Activated CD8-positive, alpha-beta memory T cell treated with anti-CD3 and anti-CD28 coated beads, Interleukin-2, amount 50 U/mL, for 24 hours (primary cell): ENCODE data around the gene MAIP1.
"Not testable (repeated sequence)": the region's sequence is repeated elsewhere in the genome, so short reads cannot be mapped to it uniquely, and the experiment has no call there.

ENCODE experiments used
- DNase-seq: peaks from one replicate; pipeline ENCODE4 v3.0.0-alpha.2; 2020; ENCODE audit errors: extremely low read depth

MAIP1 gene

GRCh38 chr2:199955339-199956061, at the start of gene MAIP1, which contains the start of gene TYW5:
TSS of gene MAIP1 (plus strand) at chr2:199955582. CDS start at chr2:199955799, 217 bp downstream.
TSS of gene TYW5 (minus strand) at chr2:199955491. CDS start at chr2:199955470, 21 bp downstream.
- DNase-seq: peak; percentile 46

DNA sequence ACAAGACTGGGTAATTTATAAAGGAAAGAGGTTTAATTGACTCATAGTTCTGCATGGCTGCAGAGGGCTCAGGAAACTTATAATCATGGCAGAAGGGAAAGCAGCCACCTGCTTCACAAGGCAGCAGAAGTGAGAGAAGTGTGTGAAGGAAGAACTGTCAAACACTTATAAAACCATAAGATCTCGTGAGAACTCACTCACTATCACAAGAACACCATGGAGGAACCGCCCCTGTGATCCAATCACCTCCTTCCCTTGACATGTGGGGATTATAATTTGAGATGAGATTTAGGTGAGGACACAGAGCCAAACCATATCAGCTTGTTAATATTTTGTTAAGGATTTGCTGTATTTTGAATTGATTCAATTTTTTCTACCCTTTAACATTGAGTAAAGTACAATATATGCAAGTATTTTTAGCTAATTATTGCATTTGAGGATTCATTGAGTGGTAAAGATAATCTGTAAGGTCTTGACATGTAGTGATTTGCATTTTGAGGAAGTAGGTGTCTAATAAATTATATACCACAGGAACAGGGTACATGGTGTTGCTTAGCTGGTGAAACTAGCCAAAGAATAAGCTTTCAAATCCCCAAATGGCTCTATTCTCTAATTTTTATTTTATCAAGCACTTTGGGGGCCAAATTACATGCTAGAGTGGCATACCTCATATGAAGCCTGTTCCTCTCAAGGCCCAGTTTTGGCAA, 48.2 kb upstream of the MAIP1 start:
- no peak for DNase-seq

DNA sequence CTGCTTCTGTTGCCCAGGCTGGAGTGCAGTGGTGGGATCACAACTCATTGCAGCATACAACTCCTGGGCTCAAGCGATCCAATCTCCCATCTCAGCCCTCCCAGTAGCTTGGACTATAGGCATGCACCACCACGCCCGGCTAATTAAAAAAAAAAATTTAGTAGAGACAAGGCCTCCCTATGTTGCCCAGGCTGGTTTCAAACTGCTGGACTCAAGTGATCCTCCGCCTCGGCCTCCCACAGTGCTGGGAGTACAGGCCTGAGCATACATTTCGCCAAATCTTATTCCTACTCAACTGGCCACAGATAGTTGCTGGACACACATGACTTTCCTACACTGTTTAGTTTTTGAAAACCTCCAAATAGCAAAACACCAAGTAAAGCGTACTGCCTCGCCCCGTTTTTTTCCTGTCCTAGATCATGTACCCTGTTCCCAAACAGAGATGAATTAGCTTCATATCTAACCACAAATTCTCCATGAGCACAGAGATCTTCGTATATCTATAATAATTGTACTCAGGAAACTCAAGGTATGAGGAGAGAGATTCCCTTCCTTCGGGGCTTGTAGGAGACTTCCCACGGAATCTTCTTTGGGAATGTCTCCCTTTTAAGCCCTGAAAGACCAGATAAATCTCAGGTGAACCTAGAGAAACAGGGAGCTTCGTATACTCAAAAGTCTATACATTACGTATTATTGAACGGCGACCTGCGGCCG, 44.9 kb upstream of the MAIP1 start:
- DNase-seq: no peak

- DNase-seq: peak; percentile 82
These were observed 44.1 kb upstream of the MAIP1 start, which contains the start of gene C2orf69 for GRCh38 chr2:199911052-199911876. TSS of gene C2orf69 (plus strand) at chr2:199911293. CDS start at chr2:199911439, 146 bp downstream.

- no peak for DNase-seq
These were observed 43.6 kb upstream of the MAIP1 start for GRCh38 chr2:199911877-199912161.

DNA sequence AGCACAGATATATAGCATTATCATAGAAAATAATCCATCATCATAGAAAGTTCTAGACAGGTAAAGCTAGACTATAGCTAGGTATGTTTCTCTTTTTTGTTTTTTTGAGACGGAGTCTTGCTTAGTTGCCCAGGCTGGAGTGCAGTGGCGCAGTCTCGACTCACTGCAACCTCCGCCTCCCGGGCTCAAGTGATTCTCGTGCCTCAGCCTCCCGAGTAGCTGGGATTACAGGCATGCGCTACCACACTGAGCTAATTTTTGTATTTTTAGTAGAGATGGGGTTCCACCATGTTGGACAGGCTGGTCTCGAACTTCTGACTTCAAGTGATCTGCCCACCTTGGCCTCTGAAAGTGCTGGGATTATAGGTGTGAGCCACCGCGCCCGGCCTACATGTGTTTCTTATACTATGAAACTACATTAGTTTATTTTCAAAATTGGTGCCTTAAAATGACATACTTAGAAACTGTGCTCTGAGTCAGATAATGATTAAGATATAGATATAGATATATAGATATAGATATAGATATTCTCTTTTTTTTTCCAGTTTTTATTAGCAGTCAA, 42.7 kb upstream of the MAIP1 start:
- not testable (repeated sequence) for DNase-seq

GRCh38 chr2:199914372-199914958, 40.9 kb upstream of the MAIP1 start:
- DNase-seq: no peak

DNA sequence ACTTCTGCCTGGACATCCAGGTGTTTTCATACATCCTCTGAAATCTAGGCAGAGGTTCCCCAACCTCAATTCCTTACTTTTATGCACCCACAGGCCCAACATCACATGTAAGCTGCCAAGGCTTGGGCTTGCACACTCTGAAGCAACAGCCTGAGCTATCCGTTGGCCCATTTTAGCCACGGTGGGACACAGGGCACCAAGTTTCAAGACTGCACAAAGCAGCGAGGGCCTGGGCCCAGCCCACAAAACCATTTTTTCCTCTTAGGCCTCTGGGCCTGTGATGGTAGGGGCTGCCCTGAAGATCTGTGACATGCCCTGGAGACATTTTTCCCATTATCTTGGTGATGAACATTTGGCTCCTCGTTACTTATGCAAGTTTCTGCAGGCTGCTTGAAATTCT, 38.4 kb upstream of the MAIP1 start:
- DNase-seq: no peak

DNA sequence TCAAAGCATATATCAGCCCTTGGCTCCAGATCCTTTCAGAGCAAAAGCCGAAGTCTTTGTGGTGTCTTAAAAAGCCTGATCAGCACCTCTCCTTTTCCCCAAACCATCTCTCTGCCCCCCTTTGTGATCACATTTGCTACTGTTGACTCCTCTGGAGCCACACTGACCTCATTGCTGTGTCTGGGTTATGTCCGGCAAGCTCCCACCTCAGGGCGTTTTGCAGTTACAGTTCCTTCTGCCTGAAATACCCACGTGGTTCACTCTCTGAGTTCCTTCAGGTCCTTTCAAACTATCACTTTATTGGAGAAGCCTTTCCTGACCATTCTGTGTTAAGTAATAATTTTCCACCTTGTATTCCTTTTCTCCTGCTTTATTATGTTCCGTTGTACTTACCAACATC, 32.5 kb upstream of the MAIP1 start:
- no peak for DNase-seq

DNA sequence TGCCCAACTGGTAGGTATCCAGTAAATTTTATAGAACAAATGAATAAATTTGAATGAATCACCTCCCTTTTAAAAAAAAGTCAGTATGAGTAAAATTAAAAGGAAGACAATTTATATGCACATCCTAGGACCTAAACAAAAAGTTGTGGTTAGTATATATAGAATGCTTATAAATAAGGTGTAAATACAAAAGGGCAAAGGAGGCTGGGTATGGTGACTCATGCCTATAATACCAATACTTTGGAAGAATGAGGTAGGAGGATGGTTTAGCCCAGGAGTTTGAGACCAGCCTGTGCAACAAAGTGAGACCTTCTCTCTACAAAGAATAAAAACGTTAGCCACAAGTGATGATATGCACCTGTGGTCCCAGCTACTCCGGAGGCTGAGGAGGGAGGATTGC, 31.5 kb upstream of the MAIP1 start:
- DNase-seq: no peak

DNA sequence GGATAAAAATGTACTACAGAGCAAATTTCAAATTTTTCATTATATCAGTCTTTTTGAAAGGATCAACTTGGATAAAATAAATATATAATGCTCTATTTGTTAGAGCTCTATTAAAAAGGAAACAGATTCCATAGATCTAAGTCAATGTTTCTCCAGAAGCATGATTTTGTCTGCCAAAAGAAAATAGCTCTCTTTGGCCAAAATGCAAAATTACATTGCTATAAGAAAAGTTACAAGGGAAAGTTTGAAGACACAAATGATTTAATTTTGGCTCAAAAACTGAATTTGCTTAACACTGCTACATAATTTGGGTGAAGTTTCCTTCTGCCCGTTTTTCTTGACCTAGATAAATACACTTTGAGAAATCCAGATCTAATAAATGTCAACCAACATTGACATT, 28.6 kb upstream of the MAIP1 start:
- no peak for DNase-seq

GRCh38 chr2:199928226-199928625, 27.2 kb upstream of the MAIP1 start:
- DNase-seq: no peak

- DNase-seq: no peak
These were observed 26.8 kb upstream of the MAIP1 start for GRCh38 chr2:199928626-199929025.

DNA sequence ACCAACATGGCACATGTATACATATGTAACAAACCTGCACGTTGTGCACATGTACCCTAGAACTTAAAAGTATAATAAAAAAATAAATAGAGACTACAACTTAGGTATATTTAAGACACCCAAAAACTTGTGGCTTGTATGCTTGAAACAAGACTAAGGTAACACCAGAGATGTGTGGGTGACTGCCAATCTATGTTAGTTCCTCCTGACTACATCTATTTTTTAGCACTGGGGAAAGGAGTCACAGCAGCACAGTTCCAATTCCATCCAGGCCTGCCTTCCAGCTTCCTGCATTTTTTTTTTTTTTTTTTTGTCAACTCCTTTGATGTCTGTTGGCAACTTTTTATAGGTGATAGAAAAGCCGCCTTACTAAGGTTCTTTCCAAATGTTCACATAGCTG, 26.1 kb upstream of the MAIP1 start:
- no peak for DNase-seq

- no peak for DNase-seq
These were observed 23.0 kb upstream of the MAIP1 start for GRCh38 chr2:199932312-199932855.

DNA sequence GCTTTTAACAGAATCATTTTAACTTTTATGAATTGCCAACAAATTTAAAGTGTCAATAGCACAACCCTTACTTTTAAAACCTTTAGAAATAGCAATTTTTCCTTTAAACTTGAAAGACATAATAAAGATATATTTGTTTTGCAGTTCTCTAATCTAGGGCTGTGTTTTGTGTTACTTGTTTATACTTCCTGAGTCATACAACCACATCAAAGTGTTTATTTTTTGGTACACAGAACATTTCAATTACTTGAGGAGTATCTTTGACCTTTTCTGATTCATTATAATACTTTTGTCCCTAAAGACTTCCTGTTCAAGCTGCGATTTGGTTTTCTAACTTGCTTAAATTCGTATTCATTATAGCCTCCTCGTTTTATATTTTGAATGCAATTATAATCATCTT, 21.9 kb upstream of the MAIP1 start:
- no peak for DNase-seq

GRCh38 chr2:199936554-199936953, 18.8 kb upstream of the MAIP1 start:
- DNase-seq: no peak

DNA sequence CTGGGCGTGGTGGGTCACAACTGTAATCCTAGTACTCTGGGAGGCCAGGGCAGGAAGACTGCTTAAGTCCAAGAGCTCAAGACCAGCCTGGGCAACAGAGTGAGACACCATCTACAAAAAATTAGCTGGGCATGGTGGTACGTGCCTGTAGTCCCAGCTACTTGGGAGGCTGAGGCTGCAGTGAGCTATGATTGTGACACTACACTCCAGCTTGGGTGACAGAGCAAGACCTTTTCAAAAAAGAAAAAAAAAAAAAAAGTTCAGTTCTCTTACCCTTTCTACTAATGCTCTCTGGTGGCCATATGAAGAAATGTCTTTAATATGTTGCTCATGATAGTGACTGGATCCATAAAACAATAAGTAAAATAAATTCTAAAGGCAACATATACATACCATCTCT, 15.0 kb upstream of the MAIP1 start:
- no peak for DNase-seq

DNA sequence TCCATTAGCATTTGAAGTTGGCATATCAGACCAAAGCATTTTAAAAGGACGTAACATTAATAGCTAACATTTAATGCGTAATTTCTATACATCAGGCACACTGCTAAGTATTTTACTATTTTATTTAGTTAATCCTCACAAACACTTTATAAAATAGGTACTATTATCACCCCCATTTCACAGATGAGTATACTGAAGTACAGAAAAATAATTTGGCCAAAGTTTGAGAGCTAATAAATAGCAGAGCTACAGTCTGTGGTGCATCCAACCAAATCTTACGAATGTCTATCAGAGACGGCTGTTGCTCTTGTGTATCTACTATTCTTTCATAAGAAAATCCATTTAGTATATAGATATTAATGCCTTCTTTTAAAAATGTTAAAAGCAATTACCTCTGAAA, 12.0 kb upstream of the MAIP1 start:
- no peak for DNase-seq

GRCh38 chr2:199946196-199946595, 9.2 kb upstream of the MAIP1 start:
- DNase-seq: no peak

- DNase-seq: no peak
These were observed 8.5 kb upstream of the MAIP1 start for GRCh38 chr2:199946836-199947235.
